CMK (cell line): ENCODE data around the gene CYTH4.
"Not testable (repeated sequence)": the region's sequence is repeated elsewhere in the genome, so short reads cannot be mapped to it uniquely, and the experiment has no call there.

Experiments used
- DNase-seq: peaks from one replicate; pipeline ENCODE4 v3.0.0-alpha.2; 2010; ENCODE audit warnings: low read depth

CYTH4 gene

DNA sequence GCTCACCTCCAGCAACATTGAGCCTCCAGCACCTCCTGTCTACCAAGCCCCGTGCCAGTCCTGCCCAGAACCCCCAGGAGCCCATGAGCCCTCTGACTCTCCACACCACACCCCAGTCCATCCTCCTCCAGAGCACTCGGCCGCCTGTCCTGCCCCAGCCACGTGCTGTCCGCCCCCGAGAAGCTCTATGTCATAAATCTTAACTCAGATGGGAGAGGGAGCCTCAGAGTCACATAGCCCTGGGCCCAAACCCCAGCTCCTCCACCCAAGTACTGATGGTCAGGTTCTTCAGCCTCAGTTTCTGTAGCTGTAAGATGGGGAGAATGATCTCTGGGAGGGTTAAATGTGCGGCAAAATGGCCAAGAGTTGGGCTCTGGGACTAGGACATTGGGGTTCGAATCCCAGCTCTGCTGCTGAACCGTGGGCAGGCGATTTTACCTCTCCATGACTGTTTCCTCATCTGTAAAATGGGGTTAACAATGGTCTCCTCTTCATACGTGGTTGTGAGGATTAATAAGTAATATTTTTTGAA, 27.8 kb downstream of the CYTH4 start:
- no peak for DNase-seq

DNA sequence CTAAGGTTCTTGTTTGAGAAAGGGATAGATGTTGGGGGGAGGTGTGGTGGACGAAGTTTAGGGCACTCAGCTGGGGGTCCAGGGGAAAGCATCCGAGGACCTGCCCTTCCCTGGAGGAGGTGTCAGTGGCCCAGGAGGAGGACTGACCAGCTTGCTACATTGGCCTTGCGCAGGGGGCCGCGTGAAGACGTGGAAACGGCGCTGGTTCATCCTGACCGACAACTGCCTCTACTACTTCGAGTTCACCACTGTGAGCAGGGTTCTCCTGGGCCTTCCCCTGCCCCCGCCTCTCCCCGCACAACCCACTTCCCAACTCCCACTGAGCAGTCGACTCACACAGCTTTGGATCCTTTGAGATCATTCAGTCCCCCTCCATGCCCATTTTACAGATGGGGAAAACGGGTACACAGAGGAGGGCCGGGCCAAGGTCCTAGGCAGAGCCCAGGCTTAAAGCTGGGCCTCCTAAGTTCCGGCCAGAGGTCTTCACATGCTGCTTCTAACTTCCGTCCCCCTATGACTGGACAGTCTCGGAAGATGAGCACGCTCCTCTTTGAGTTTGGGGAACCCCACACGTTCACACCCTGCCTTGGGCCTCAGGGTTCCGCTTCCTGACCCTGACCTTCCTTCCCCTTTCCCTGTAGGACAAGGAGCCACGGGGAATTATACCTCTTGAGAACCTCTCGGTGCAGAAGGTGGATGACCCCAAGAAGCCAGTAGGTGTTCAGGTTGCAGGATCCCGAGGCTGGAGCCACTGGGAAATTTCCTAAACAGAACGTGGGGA, 28.7 kb downstream of the CYTH4 start:
- no peak for DNase-seq

DNA sequence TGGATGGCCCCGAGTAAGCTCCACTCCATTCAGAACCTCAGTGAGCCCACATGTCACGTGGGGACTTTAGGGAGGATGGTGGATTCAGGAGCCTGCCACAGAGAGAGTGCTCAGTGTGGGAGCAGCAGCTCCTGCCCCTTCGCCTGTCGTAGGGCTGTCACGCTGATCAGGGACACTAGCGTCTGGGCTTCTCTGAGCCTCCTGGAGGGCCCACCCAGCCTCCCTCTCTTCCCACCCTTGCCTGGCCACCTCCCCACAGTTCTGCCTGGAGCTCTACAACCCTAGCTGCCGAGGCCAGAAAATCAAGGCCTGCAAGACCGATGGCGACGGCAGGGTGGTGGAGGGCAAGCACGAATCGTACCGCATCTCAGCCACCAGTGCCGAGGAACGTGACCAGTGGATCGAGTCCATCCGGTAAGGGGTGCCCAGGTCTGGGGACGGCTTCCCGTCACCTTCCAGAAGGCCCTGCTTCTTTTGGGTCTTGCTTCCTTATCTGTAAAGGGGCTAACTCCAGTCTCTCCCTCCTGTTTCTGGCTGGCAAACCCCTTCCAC, 29.5 kb downstream of the CYTH4 start:
- DNase-seq = no peak

GRCh38 chr22:37312549-37313183, 30.4 kb downstream of the CYTH4 start:
- no peak for DNase-seq

- no peak for DNase-seq
Observed at GRCh38 chr22:37313376-37314314, 31.3 kb downstream of the CYTH4 start.

- DNase-seq = no peak
Observed at GRCh38 chr22:37314315-37315074, 32.2 kb downstream of the CYTH4 start.

GRCh38 chr22:37316405-37316804, 34.1 kb downstream of the CYTH4 start:
- no peak for DNase-seq

DNA sequence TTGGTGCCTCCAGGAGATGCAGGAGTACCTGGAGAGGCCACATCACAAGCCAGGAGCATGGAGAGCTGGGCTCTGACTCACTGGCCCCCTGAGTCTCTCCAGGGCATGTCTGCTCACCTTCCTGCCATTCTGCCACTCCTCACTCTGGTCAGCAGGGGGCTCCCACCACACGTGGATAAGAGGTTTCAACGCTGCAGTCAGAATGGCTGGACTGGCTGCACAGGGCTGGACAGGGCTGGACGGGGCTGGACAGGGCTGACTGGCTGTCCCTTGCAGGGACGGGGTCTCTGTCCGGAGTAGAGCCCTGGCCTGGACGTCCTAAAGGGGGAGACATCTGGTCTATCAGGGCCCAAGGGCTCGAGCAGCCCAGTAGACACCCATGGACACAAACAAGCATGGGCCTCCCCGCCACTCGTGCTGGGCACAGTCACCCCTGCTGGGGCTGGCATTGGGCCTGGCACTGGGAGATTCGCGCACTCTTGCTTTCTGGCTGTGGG, 34.6 kb downstream of the CYTH4 start:
- no peak for DNase-seq

GRCh38 chr22:37317698-37318210, 35.4 kb downstream of the CYTH4 start:
- no peak for DNase-seq

- DNase-seq = no peak
Observed at GRCh38 chr22:37318364-37319109, 36.2 kb downstream of the CYTH4 start.

DNA sequence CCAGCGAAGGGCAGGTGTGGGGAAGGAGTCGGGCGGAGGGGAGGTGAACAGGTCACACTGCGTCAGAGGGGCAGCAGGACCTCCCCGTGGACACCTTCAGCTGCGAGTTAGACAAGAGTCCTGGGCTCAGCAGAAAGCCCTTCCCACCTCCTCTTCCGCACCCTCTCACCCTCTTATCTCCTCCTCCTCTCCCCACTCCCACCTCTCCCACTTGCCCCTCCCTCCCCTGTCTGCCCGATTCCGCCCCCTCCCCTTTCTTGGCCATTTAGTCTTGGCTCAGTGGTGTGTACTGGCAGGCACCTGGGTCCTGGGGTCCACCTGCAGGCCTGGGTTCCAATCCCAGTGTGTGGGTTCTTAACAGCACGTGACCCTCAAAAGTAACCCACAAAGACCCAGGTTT, 37.2 kb downstream of the CYTH4 start:
- DNase-seq = no peak

- no peak for DNase-seq
Observed at GRCh38 chr22:37320726-37321677, 38.7 kb downstream of the CYTH4 start.

GRCh38 chr22:37324340-37325038, 42.2 kb downstream of the CYTH4 start:
- DNase-seq = no peak

DNA sequence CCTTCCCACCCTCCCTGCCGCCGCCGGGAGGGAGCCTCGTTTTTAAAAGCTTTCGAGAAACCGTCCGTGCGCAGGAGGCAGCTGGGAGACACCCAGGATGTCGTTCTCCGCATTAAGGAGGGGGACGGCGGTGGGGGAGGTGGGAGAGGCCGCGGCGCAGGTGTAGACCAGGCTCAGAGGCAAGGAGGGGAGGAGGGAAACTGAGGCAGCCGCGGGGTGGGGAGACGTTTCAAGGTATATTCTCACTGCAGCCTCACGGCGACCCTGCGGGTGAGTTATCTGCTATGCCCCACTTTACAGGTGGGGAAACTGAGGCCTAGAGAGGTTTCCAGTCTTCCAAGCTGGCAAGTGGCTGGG, 42.7 kb downstream of the CYTH4 start:
- DNase-seq = no peak

DNA sequence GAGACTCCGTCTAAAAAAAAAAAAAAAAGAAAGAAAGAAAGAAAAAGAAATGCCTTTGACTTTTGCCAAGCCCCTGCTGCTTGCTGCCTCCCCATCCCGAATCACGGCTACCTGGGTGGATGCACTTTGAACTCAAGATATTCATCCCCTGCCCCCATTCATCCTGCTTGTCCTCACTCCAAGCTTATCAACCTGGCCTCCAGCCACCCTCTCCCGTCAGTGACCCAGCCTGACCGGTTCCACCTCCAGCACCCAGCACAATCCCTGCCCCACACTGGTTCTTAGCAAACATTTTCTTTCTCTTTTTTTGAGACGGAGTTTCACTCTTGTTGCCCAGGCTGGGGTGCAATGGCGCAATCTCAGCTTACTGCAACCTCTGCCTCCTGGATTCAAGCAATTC, 44.4 kb downstream of the CYTH4 start:
- no peak for DNase-seq

DNA sequence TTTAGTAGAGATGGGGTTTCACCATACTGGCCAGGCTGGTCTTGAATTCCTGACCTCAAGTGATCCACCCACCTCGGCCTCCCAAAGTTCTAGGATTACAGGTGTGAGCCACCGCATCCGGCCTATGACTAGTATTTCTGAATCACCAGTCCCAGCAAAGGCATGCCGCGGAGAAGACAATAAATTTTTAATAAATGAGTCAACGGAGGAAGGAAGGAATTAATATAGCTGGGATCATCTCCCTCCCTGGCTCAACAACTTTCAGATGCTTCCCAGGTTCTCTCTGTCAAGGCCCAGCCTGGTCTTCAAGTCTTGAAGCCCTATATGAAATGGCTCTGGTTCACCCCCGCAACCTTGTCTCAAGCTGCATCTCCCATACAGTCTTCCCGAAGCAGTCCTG, 45.7 kb downstream of the CYTH4 start:
- no peak for DNase-seq

DNA sequence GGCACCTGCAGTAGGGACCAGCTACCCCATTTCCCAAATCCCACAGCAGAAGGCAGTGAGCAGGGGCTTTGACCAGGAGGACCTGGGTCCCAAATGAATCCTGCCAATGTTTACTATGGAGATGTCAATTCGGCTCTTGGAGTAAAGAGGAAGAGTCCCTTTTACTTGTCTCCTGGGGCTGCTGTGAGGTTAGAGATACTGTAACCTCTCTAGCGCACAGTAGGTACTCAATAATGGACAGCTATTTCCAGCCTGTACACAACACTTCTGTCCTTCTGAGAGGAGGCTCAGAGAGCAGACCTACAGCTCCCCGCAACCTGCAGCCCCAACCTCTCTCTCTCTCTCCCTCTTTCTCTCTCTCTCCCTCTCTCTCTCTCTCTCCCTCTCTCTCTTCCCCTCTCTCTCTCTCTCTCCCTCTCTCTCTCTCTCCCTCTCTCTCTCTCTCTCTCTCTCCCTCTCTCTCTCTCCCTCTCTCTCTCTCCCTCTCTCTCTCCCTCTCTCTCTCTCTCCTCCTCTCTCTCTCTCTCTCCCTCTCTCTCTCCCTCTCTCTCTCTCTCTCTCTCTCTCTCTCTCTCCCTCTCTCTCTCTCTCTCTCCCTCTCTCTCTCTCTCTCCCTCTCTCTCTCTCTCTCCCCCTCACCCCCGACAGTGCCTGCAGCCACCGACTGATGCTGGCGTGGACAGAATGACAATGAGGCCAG, 46.4 kb downstream of the CYTH4 start:
- DNase-seq = not testable (repeated sequence)
